Coronary artery (tissue), 2 donors: ENCODE data around the gene KIAA0513.
A peak's percentile ranks its signal among the peaks of the same experiment; 100 is the strongest.

ENCODE experiments used
- DNase-seq: peaks from one replicate; pipeline ENCODE4 v3.0.0-alpha.2; 2017; ENCODE audit warnings: low spot score
- H3K27ac ChIP-seq, 2 donors: fragments of 200-600 bp; sonication (generic); one replicate each; pipeline ENCODE4 v1.5.1; 2016 to 2019
- H3K4me3 ChIP-seq: fragments of 200-600 bp; sonication (generic); 2 replicates; pipeline ENCODE4 v1.5.1; 2016; ENCODE audit warnings: mild to moderate bottlenecking, moderate library complexity
- CTCF ChIP-seq: fragments of 200-600 bp; sonication (generic); IDR thresholded peaks from one replicate; pipeline ENCODE4 v1.5.1; 2019; ENCODE audit warnings: antibody characterized with exemption

KIAA0513 gene

GRCh38 chr16:85134789-85135142 lies 107.2 kb downstream of the KIAA0513 start:
- TF ChIP-seq CTCF = no peak
- no peak overlapping the region for H3K4me3 ChIP-seq
- DNase-seq = peak; percentile 74
- H3K27ac ChIP-seq = peak overlapping the region in 1 of 2 donors; percentile 46

- H3K27ac ChIP-seq = peak overlapping the region; percentile 51 to 86
- no peak for DNase-seq
- peak overlapping the region; percentile 66 for H3K4me3 ChIP-seq
- TF ChIP-seq CTCF = no peak
Measured at GRCh38 chr16:85136213-85136701, 108.7 kb downstream of the KIAA0513 start.

GRCh38 chr16:85136702-85137322 lies 109.2 kb downstream of the KIAA0513 start:
- no peak for TF ChIP-seq CTCF
- H3K4me3 ChIP-seq = peak overlapping the region; percentile 66
- peak; percentile 78 for DNase-seq
- H3K27ac ChIP-seq = peak overlapping the region; percentile 51 to 86

- no peak for TF ChIP-seq CTCF
- peak; percentile 96 for DNase-seq
- Histone ChIP-seq H3K4me3 (peak overlapping the region; percentile 66), H3K27ac (peak overlapping the region; percentile 51 to 86)
Measured at GRCh38 chr16:85137323-85138072, 109.9 kb downstream of the KIAA0513 start.

GRCh38 chr16:85138073-85138824 lies 110.7 kb downstream of the KIAA0513 start:
- H3K27ac ChIP-seq = peak overlapping the region; percentile 10 to 51
- peak overlapping the region; percentile 66 for H3K4me3 ChIP-seq
- TF ChIP-seq CTCF = no peak
- DNase-seq = no peak

GRCh38 chr16:85138825-85139627 lies 111.4 kb downstream of the KIAA0513 start:
- no peak for TF ChIP-seq CTCF
- Histone ChIP-seq H3K4me3 (no peak overlapping the region), H3K27ac (no peak overlapping the region)
- DNase-seq = no peak
